ENCODE data around the gene TRPM2. TPM values are rescaled to one million over a fixed set of nuclear protein-coding genes. Genes with fewer than 3 reads are reported as not detected.

The TRPM2 gene
- total and polyA plus RNA-seq, 2 experiments from 2014 or later = not detected

DNA sequence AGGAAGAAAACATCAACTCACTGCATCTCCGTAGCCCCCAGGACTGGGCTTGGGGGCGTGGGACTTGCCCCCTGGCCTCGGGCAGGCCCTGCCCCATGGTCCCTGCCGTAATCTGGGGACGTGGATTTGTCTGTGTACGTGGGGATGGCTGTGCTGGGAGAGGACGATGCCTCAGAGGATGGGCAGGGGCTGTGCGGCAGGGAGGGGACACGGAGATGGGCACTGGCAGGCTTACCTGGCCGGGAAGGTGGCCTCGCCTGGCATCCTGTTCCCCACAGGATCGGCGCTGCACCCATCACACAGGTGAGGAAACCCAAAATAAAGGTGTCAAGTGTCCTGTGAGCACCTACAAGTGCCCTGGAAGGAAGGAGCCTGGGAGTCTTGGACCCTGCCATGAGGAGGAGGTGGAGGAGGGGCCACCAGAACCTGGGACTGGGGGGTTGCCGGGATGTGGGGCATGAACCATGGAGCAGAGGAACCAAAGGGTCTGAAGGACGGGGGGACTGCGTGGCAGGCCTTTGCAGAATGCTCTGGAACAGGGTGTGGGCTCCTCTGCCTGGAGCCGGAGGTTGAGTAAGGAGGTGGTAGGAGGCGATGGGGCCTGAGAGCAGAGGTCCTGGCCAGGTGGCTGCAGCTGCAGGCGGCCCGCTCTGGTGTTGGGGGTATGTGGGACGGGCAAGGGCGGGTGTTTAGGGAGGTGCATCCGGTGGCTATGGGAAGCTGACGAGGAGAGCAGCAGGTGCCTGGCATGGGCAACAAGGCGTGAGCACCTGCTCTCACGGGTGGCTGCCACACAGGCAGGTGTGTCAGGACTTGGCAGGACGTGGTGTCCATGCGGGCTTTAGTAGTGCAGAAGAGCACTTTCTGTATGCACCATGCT is 74.1 kb downstream of the TRPM2 start:
- no peaks in the 10 kb centered on the region for H3K4me1 ChIP-seq (ENCODE audit: low read depth)
- TF ChIP-seq, protein P1, sequence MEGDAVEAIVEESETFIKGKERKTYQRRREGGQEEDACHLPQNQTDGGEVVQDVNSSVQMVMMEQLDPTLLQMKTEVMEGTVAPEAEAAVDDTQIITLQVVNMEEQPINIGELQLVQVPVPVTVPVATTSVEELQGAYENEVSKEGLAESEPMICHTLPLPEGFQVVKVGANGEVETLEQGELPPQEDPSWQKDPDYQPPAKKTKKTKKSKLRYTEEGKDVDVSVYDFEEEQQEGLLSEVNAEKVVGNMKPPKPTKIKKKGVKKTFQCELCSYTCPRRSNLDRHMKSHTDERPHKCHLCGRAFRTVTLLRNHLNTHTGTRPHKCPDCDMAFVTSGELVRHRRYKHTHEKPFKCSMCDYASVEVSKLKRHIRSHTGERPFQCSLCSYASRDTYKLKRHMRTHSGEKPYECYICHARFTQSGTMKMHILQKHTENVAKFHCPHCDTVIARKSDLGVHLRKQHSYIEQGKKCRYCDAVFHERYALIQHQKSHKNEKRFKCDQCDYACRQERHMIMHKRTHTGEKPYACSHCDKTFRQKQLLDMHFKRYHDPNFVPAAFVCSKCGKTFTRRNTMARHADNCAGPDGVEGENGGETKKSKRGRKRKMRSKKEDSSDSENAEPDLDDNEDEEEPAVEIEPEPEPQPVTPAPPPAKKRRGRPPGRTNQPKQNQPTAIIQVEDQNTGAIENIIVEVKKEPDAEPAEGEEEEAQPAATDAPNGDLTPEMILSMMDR (IDR thresholded peaks at IDR 0.05; ENCODE audit: low read depth, low read length) = no peak
- no peak for DNase-seq (ENCODE audit: low read depth in 1 of 2, low spot score in 1 of 2)
- H3K36me3 ChIP-seq = no peaks in the 10 kb centered on the region
- H3K9me3 ChIP-seq (ENCODE audit: low read depth) = no peaks in the 10 kb centered on the region
- H3K4me3 ChIP-seq = no peak overlapping the region
- no peak overlapping the region for H3K27ac ChIP-seq
- H3K27me3 ChIP-seq = no peaks in the 10 kb centered on the region

DNA sequence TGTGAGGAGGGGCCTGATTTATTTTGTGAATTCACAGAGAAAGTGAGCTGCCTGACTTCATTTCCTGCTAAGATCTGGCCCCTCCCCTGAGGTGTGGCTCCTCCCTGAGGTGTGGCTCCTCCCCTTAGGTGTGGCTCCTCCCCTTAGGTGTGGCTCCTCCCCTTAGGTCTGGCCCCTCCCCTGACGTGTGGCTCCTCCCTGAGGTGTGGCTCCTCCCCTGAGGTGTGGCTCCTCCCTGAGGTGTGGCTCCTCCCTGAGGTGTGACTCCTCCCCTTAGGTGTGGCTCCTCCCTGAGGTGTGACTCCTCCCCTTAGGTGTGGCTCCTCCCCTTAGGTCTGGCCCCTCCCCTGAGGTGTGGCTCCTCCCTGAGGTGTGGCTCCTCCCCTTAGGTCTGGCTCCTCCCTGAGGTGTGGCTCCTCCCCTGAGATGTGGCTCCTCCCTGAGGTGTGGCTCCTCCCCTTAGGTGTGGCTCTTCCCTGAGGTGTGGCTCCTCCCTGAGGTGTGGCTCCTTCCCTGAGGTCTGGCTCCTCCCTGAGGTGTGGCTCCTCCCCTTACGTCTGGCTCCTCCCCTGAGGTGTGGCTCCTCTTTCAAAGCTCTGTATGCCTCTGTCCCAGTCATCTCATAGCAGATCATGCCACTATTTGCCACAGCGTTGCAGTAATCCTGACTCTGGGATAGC is 75.0 kb downstream of the TRPM2 start:
- DNase-seq (ENCODE audit: low read depth in 1 of 2, low spot score in 1 of 2) = no peak
- Histone ChIP-seq H3K27me3 (no peaks in the 10 kb centered on the region), H3K4me1 (ENCODE audit: low read depth) (no peaks in the 10 kb centered on the region), H3K4me3 (no peak overlapping the region), H3K36me3 (no peaks in the 10 kb centered on the region), H3K9me3 (ENCODE audit: low read depth) (no peaks in the 10 kb centered on the region), H3K27ac (no peak overlapping the region)
- TF ChIP-seq, protein P1 (IDR thresholded peaks at IDR 0.05; ENCODE audit: low read depth, low read length) = no peak

DNA sequence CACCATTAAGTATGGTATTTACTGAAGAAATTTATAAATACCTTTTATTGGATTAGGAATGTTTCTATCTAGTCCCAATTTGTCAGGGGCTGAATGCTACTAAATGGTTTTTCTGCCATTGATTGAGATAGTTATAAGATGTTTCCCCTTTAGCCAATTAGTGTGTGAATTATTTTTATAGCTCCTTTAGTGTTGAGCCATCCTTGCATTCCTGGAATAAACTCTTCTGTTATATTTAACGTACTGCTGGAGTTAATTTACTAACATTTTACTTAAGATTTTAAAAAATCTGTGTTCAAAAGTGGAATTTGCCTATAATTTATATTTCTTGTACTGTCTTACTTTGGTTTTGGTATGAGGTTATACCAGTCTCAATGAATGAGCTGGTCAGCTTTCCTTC is 76.5 kb downstream of the TRPM2 start:
- no peaks in the 10 kb centered on the region for H3K27me3 ChIP-seq
- H3K9me3 ChIP-seq (ENCODE audit: low read depth) = no peaks in the 10 kb centered on the region
- DNase-seq (ENCODE audit: low read depth in 1 of 2, low spot score in 1 of 2) = no peak
- no peaks in the 10 kb centered on the region for H3K4me1 ChIP-seq (ENCODE audit: low read depth)
- H3K27ac ChIP-seq = no peak overlapping the region
- no peak overlapping the region for H3K4me3 ChIP-seq
- TF ChIP-seq, protein P1 (IDR thresholded peaks at IDR 0.05; ENCODE audit: low read depth, low read length) = no peak
- no peaks in the 10 kb centered on the region for H3K36me3 ChIP-seq

DNA sequence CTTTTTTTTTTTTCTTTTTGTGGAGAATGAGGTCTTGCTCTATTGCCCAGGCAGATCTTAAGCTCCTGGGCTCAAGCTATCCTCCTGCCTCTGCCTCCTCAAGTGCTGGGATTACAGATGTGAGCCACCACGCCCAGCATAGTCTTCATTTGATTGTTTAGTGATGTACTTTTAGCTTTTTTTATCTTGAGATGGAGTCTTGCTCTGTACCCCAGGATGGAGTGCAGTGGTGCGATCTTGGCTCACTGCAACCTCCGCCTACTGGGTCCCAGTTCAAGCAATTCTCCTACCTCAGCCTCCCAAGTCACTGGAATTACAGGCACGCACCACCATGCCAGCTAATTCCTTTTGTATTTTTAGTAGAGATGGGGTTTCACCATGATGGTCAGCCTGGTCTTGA is 77.9 kb downstream of the TRPM2 start:
- no peak overlapping the region for H3K27ac ChIP-seq
- TF ChIP-seq, protein P1 (IDR thresholded peaks at IDR 0.05; ENCODE audit: low read depth, low read length) = no peak
- no peaks in the 10 kb centered on the region for H3K9me3 ChIP-seq (ENCODE audit: low read depth)
- H3K27me3 ChIP-seq = no peaks in the 10 kb centered on the region
- H3K4me1 ChIP-seq (ENCODE audit: low read depth) = no peaks in the 10 kb centered on the region
- DNase-seq (ENCODE audit: low read depth in 1 of 2, low spot score in 1 of 2) = no peak
- no peaks in the 10 kb centered on the region for H3K36me3 ChIP-seq
- H3K4me3 ChIP-seq = no peak overlapping the region

DNA sequence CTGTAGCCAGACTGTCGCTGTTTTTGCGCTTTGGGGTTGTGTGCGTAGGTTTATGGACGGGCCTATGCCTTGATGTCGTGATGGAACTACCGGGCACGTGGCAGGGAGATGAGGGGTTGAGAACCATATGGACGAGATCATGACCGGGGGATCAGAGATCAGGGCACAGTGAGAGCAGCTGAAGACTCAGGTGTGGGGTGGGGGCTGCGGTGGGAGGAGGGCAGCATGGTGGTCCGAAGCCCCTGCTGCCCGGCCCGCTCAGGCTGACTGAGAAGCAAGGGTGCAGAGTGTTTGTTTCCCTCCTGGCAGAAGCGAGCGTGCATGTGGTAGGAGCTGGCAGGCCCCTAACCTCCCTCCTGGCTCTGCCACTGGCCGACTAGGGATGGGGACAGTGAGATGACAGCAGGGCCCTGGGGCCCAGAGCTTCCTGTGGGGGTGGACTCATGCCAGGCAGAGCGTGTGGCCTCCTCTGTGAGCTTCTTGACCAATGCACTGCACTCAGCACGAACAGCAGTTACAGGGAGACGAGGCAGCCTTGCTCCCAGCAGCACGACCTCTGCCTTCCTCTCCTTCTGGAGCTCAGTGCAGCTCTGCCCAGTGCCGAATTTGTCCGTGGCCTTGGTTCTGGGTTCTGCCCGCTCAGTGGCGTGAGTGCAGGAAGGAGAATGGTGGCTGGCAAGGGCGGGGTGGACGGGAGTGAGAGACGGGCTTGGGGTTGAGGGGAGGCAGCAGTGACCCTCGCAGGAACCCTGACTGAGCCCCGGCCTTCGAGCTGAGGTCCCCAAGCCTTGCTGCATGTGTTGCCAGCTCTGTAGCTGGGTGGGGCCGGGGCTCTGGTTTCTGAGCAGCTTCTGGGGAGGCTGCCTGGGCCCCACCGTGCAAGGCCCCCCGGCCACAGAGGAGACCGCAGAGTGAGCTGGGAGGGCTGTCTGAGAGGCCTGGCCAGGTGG is 79.7 kb downstream of the TRPM2 start:
- Histone ChIP-seq H3K27ac (no peak overlapping the region), H3K4me1 (ENCODE audit: low read depth) (no peaks in the 10 kb centered on the region), H3K36me3 (no peaks in the 10 kb centered on the region), H3K27me3 (no peaks in the 10 kb centered on the region), H3K9me3 (ENCODE audit: low read depth) (no peaks in the 10 kb centered on the region), H3K4me3 (no peak overlapping the region)
- TF ChIP-seq, protein P1 (IDR thresholded peaks at IDR 0.05; ENCODE audit: low read depth, low read length) = no peak
- DNase-seq (ENCODE audit: low read depth in 1 of 2, low spot score in 1 of 2) = no peak
